NCI-H1930 (cell line): ENCODE results near the gene CST1.
A peak's percentile ranks its signal among the peaks of the same experiment; 100 is the strongest.
"Not testable (repeated sequence)": the region's sequence is repeated elsewhere in the genome, so short reads cannot be mapped to it uniquely, and the experiment has no call there.

Experiments used
- DNase-seq, 2 experiments: peaks; one replicate each; lab custom pipeline; 2025; lab: John Stamatoyannopoulos, UW

Gene CST1

GRCh38 chr20:23754731-23755130 is 4.0 kb upstream of the CST1 start:
- DNase-seq = no peak

GRCh38 chr20:23753589-23753988 is 2.9 kb upstream of the CST1 start:
- no peak for DNase-seq

DNA sequence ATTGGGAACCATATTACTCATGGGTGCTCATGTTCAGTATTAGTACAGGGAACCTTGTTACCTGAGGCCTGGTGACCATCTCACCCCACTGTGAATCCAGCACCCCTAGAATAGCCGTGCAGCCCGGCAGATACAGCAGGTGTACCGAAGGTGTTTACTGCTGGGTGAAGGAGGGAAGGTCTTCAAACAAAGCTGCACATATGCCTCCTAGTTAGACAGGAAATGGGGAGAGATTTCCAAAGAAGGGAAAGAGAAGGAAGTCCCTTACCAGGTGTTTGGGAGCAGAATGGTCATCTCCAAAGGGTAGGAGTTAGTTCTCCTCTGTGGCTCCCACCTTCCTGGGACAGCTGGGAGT is 2.4 kb upstream of the CST1 start:
- DNase-seq = no peak

- no peak for DNase-seq
Measured at GRCh38 chr20:23752481-23753193, 1.9 kb upstream of the CST1 start.

- no peak for DNase-seq
Measured at GRCh38 chr20:23752019-23752418, 1.3 kb upstream of the CST1 start.

DNA sequence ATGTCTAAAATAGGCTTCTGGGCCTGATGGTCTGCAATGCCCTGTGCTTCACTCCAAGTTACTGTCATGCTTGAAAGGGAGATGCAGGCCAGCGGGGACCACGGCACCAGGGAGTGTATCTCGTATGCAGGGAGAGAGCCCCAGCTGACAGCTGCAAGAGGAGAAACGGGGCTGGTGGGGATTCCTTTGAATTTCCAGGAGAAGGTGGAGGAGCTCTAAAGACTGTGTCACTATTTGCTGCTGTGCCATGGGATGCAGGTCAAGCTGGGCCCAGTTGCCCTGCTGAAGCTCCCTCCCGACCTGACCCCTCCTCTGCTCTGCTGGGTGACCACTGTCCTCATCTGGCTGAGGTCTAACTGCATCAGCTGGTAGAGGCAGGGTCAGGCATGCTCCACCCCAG is 989 bp downstream of the CST1 start:
- DNase-seq = no peak

GRCh38 chr20:23748975-23749374 is 1.8 kb downstream of the CST1 start:
- not testable (repeated sequence) for DNase-seq

DNA sequence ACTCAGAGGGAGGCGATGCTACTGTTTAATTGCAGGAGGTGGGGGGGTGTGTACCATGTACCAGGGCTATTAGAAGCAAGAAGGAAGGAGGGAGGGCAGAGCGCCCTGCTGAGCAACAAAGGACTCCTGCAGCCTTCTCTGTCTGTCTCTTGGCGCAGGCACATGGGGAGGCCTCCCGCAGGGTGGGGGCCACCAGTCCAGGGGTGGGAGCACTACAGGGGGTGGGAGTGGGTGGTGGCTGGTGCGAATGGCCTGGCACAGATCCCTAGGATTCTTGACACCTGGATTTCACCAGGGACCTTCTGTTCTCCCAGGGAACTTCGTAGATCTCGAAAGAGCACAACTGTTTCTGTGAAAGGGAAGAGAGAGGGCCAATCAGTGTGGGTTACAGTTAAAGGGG is 3.2 kb downstream of the CST1 start:
- not testable (repeated sequence) for DNase-seq

- not testable (repeated sequence) for DNase-seq
Measured at GRCh38 chr20:23747092-23747491, 3.6 kb downstream of the CST1 start.

DNA sequence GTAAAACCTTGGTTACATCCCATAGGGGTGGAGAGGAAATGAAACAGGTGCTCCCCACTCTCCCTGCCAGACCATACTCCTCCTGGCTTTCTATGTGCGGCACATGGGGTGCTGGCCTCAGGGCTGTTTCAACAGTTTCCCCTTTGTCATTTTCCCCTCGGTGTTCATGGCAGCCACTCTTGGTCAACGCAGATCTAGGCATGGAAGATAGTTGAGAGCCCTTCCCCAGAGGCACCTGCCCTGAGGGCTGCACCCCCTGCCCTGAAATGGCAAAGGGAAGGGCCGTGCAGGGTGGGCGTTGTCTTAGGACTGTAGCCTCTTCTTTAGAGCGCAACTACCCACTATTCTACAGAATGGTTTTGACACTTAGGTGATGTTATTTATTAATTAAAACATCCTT is 4.4 kb downstream of the CST1 start:
- no peak for DNase-seq

DNA sequence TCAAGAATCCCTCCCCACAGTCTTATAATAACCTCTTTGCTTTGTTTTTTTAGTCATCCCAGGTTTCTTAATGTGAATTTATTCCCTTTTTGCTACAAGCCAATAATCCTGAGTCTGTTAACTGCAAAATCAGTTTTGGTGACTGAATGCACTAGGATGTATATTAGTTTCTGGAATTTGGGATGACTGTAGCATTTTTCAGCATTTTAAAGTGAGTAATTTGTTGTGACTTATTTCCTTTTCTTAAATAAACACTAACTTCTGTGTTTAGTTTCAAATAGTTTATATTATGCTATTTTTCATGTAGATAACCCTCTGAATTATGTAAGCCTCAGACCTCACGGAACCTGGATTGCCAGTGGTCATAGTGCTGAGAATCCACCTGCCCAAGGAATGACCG is 5.5 kb downstream of the CST1 start:
- DNase-seq = no peak

GRCh38 chr20:23744817-23745216 is 5.9 kb downstream of the CST1 start:
- DNase-seq = no peak

- not testable (repeated sequence) for DNase-seq
Measured at GRCh38 chr20:23735391-23735790, 15.3 kb downstream of the CST1 start.

GRCh38 chr20:23734949-23735348 is 15.8 kb downstream of the CST1 start:
- not testable (repeated sequence) for DNase-seq

GRCh38 chr20:23734440-23734839 is 16.3 kb downstream of the CST1 start:
- DNase-seq = not testable (repeated sequence)

DNA sequence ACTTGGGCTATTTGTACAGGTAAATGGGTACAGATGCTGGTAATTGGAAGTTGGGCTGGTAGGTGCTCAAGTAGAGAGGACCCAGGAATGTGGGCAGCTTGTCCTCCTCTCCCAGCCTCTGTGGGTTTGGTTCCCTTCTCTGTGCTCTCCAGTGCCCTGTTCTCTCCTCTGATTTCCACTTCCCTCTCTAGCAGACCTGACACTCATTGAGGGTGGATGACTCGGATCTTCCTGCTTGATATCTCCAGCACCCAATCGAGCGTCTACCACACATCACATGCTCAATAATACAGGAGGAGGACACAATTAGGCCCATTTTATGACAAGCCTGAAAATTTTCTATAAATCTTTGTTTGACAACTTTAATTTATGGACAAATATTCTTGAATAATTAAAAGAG is 23.7 kb downstream of the CST1 start:
- no peak for DNase-seq

DNA sequence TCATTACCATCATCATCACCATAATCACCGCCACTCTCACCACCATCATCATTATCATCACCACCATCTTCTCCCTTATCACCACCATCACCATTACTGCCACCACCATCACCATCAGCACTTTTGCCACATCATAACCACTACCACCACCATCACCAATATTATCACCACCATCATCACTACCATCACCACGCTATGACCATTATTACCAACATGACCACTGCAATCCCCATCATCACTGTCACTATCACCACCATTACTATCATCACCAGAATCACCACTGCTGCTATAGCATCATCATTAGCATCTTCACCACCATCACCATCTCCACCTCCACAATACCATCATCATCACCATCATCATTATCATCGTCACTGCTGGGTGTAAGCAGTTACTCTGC is 25.6 kb downstream of the CST1 start:
- no peak for DNase-seq

DNA sequence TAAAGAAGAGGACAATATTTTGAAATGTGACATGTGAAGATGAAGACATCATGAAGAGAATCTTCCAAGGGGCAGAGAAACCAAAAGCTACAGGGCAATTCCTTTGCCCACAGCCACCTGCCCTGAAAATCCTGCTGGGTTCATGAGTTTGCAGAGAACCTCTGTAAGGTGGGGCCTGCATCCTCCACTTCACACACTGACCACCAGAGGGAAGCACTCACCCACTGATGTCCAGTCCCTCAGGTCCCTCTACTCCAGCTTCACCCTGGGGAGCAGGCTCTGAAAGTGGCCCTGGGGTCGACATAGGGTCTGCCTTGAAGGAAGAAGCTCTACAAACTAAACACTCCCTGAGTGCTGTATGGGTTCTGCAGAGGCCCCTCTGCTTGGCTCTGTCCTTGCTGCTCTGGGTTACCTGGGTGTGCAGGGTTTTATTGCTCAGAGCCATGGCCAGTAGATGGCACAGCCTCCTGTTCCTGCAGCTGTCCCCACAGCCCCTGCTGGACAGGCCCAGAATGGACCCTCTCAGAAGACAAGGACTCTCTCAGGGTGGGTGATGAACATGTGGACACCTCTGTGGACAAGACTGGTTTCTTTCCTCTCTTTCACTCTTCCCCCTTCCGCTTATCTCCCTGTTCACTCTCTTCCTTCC is 27.0 kb downstream of the CST1 start:
- peak in 1 of 2 experiments; percentile 7 for DNase-seq

DNA sequence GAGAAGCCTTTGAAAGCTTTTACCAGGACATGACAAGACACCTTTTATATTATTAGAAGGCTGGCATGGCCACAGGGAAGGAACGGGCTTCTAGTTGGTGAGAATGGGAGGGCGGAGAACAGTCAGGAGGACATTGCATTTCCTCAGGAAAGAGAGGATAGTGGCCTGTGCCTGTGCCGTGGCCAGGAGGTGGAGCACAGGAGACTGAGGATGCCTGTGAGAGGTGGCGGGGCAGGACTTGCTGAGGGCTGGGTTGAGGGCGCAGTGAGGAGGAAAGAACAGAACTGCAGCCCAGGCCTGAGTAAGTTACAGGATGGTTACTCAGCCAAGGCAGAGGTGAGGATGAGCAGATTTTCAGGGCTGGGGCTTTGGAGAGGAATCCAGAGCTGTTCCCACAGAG is 27.9 kb downstream of the CST1 start:
- DNase-seq = not testable (repeated sequence)

DNA sequence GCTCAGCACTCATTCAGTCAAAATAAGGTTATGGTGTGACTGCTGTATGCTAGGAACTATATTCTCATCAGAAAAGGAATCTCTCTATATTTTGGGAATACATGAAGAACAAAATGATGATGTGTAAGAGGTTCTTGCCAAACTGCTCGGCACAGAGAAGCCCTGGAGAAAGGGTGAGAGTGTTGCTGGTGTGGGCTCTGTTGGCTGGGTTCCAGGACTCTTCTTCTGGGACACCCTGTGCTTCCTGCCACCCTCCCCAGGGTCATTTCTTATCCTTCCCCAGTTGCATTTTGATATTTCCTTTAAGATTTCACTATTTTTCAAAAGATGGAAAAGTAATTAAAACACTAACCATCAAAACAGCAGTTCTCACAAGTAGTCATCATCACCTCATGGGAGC is 28.8 kb downstream of the CST1 start:
- no peak for DNase-seq

DNA sequence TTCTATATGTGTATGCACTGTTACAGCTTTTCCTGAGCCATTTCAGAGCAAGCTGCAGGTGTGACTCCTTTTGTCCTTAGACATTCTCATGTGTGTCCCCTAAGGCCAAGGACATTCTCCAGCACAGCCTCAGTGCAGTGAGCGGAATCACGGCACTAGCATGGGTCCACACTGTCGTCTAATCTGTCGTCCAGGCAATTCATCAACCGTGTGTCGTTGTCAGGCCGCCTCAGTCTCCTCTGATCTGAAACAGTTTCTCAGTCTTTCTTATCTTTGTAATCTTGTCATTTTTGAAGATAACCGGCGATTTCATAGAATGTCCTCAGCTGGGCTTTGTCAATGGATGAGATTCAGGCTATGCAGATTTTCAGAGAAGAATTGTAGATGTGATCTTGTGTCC is 31.4 kb downstream of the CST1 start:
- DNase-seq = not testable (repeated sequence)

GRCh38 chr20:23711778-23712177 is 39.0 kb downstream of the CST1 start:
- DNase-seq = not testable (repeated sequence)

DNA sequence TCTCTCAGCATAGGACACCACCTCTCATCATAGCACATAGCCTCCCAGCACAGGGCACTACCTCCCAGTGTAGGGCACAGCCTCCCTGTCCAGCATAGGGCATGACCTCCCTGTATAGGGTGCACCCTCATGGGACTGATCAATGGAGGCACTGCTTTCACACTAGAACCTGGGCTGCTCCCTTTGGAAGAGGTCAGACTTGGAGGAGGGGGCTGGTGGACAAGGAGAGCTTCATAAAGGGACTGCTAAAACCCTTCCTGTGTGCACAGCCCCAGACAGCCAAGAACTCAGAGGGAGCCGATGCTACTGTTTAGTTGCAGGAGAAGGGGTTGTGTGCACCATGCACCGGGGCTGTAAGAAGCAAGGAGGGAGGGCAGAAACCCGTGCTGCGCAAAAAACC is 40.0 kb downstream of the CST1 start:
- no peak for DNase-seq

GRCh38 chr20:23705895-23706294 is 44.8 kb downstream of the CST1 start:
- no peak for DNase-seq
